ENCODE measurements around the gene TLE1.
"Not testable (repeated sequence)": the region's sequence is repeated elsewhere in the genome, so short reads cannot be mapped to it uniquely, and the experiment has no call there.

The TLE1 gene

DNA sequence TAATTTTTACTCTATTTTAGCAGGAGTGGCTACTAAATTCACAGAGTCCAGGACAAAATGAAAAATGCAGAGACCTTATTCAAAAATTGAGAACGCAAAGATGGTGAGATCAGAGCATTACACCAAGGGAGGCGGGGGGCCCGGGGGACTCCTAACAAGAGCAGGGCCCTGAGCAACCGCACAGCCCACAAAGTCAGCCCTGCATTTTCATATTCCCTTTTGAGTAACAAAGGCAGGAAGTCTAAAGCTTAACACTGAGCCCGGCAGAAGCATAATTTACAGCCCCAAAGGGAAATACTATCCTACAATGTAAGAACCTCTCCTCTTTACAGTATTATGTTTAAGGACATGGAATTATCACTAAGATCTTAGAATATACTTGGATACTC lies 69.4 kb downstream of the TLE1 start:
- no peak for DNase-seq

DNA sequence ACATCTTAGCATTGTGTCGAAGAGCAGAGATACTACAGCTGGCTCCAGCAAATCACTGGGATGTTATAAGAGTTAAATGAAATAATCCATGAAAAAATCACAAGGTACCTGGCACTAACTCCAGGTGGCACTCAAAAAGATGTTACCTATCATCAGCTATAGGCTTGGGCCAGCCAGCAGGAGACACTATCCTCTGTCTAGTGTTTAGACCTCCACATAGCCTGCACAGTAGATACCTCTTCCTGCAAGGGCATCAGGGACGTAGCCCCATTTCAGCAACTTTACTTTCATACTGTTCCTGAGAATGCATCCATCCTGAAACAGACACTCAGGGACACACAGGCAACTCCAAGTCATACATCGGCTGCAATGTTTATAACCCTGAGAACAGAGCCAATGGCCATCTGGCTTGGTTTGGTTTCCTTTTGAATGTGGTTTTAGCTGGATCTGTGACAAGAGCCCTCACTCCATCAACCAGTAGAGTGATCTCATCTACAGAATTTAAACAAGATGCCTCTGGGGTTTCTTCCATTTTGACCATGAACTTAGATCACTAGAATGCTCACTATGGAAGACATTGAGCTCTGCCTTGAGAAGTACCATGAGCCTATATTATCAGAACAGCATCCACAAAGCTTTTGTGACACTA lies 69.9 kb downstream of the TLE1 start:
- no peak for DNase-seq

DNA sequence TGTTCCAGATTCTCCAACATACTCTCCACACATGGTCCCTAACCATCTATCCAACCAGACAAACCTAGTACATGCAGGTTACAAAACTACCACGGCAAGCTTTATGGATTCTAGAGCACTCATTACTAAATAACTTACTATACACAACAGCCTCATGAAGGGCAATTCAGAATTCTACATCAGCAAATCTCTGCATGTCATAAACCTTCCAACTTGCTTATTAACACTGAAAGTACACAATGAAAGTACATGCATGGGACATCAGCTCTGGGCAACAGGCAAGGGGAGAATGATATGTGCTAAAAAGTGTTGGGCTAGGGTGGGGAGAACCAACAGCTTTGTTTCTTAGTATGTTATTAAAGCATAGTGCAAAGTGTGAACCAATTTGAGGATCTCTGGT lies 70.4 kb downstream of the TLE1 start:
- no peak for DNase-seq

DNA sequence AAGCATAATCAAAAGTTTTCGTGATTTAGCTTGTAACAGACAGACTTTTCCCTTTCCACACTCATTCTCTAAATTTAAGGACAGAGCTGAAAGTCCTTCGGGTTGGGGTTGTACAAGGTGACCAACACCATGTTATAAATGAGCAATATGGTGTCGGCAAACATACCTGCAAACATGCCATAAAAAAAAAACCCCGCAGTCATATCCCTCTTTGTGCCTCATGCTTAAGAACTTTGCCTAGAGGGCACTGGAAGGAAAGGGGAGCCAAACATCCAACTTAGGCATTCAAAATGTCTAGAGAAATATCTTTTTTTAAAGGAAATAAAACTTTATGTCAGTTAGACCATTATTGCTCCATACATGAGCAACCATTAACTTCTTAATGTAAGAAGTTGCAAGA lies 73.2 kb downstream of the TLE1 start:
- DNase-seq = no peak

DNA sequence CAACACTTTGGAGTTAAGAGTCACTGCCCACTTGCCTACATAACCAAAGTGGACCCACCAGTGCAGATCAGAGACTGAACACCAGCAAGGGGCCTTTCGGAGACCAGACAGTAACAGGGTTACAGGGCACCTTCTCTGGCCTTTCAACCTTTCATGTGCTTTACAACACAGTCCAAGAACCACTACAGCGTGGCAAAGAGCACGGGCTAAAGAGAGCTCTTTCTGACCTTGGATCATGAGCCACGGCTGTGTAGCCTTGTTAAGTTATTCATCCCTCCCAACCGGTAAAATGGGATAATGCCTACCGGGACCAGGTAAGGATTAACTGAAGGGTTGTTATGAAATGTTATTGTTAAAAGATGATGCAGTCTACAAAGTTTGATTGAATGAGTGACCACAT lies 75.0 kb downstream of the TLE1 start:
- no peak for DNase-seq

DNA sequence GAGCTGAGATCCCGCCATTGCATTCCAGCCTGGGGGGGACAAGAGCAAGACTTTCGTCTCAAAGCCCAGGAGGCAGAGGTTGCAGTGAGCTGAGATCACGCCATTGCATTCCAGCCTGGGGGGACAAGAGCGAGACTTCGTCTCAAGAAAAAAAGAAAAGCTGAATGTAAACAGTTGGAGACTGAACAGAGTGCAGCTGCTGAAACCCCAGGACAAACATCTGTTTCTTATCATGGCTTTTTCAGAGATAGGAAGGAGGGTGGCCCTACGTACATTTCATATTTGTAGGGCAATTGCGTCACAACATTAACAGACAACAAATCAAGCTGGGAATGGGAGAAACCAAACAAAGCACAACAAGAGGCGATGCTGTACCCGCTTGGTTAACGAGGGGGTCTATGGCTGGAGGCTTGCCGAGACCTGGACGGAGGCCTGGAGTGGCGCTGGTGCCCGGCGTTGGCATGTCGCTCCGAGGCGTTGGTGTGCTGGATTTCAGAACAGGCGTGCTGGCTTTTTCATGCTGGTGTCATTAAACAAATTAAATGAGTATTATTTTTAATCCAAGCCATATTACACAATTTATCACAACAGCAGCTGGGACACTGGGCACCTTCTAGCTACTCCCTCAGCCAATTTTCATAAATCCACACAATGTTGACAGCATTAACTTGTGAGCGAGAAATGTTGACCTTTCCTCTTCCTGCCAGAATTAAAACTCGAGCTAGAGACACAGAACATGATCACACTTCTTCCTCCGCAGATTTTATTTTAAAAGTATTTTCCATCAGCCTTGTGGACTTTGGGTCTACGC lies 76.1 kb downstream of the TLE1 start:
- no peak for DNase-seq

DNA sequence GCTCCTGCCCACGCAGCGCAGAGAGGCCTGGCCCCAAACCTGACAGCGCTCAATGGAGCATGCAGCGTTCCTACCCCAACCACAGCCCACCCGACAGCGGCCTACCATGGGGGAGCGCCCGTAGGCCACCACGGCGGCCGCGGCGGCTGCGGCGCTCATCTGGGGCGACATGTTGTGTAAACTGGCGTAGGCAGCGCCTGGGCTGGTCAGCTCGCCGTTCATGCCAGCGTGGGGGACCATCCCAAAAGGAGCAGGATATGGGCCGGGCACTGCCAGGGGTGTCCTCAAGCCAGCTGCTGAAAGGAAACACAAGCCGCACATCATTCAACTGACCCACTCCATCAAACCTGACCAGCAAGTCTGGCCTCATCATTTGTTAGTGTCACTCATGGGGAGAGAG lies 77.7 kb downstream of the TLE1 start:
- no peak for DNase-seq

DNA sequence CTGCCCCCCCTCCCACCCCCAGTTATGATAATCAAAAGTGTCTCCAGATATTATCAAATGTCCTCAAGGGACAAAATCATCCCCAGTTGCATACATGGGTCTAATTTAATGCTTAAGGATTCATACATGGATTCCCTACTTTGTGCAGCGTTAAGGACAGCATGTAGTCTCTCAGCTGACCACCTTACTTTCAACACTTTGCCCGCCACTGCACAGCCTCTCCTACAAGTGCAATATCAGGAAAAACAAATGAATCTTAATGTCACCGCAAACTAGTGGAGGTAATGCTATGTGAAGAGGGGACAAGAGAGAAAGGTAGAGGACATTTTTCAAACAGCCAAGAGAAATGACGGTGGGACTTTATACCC lies 78.6 kb downstream of the TLE1 start:
- DNase-seq = no peak

DNA sequence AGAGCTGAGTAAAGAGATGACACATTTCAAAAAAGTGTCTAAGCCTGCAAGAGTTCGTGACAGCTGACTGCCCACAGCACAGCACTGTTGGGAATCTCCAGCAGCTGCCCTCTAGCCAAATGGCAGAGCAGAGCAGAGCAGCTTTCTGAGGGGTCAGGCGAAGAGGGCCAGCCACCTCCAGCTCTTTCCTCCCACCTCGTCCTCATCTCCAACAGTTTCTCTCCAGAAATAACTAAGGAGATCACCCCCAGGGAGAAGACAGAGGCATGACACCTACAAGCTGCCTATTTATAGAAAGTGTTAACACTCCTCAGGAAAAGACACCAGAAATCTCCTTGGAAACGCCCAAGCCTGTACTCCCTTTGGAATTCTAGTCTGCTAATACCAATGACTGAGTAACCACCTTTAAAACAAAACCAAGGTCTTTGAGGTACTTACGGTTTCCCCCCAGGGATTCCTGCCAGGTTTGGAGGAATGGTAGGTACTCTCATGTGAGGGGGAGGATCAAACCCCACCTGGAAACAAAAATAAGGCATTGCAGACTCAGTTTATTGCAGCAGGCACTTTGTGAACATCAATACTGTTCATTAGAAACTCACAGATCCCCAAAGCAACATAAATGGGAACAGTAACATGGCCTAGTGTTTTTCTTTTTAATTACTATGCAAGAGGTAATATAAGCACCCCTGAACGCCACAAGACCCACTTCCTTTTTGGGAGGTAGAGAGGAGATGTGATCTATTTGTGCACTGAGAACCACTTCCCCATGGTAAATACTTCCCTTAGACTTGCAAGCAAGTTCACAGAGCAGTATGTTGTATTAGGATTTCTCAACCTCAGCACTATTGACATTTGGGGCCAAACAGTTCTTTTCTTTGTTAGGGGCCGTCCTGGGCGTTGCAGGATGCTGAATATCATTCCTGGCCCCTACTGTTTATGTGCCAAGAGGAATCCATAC lies 79.3 kb downstream of the TLE1 start:
- no peak for DNase-seq

DNA sequence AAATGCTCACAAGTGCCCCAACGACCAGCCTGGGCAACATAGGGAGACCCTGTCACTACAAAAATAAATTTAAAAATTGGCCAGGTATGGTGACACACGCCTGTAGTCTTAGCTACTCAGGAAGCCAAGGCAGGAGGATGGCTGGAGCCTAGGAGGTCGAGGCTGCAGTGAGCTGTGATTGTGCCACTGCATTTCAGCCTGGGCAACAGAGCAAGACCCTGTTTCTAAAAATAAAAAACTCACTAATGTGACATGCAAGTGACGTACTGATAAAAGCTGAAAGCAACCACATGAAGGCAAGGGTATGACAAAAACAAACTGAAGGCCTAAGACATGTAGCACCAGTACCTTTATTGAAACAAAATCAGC lies 81.1 kb downstream of the TLE1 start:
- DNase-seq = no peak

DNA sequence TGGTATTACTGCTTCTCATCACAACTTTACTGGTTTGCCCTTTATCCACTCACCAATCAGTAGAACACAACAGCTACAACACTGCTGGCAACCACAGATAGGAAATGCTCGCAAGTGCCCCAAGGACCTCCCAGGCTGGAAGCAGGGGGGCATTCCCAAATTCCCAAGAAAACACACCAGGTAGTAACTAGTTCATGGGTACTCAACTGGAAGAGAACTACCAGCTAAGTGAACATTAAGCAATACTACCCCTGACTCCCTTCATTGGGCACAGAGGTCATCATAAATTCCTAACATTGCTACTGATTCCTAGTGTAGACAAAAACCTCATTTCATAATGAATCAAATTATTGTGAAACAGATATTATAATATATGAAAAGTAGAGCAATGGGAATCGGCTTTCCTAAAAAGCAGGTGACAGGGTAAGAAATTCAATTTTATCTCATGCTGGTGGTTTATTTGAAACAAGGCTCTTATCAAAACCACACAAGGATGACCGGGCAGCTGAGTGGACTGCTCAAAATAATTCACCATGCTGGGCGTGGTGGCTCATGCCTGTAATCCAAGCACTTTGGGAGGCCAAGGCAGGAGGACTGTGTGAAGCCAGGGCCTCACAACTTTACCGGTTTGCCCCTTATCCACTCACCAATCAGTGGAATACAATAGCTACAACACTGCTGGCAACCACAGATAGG lies 81.6 kb downstream of the TLE1 start:
- no peak for DNase-seq

DNA sequence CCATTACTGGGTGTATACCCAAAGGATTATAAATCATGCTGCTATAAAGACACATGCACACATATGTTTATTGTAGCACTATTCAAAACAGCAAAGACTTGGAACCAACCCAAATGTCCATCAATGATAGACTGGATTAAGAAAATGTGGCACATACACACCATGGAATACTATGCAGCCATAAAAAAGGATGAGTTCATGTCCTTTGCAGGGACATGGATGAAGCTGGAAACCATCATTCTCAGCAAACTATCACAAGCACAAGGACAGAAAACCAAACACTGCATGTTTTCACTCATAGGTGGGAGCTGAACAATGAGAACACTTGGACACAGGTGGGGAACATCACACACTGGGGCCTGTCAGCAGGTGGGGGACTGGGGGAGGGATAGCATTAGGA lies 83.1 kb downstream of the TLE1 start:
- DNase-seq = not testable (repeated sequence)

DNA sequence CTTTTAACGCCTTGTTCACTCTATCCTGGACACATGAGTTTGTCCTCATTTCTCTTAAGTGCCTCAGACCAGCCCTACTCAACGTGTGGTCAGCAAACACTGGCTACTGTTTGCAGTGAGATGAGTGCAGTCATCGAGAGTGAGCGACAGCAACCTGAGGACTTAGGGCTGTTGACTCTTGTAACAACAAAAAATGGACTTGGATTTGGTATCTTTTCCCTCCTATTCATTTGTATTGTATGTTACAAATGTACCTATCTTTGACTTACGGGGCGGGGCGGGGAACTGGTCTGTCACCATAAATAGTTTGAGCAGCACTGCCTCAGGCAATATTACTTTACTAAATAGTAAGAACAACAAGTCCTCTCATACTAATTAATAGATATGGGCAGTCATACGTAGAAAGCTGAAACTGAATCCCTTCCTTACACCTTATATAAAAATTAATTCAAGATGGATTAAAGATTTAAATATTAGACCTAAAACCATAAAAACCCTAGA lies 84.1 kb downstream of the TLE1 start:
- no peak for DNase-seq

DNA sequence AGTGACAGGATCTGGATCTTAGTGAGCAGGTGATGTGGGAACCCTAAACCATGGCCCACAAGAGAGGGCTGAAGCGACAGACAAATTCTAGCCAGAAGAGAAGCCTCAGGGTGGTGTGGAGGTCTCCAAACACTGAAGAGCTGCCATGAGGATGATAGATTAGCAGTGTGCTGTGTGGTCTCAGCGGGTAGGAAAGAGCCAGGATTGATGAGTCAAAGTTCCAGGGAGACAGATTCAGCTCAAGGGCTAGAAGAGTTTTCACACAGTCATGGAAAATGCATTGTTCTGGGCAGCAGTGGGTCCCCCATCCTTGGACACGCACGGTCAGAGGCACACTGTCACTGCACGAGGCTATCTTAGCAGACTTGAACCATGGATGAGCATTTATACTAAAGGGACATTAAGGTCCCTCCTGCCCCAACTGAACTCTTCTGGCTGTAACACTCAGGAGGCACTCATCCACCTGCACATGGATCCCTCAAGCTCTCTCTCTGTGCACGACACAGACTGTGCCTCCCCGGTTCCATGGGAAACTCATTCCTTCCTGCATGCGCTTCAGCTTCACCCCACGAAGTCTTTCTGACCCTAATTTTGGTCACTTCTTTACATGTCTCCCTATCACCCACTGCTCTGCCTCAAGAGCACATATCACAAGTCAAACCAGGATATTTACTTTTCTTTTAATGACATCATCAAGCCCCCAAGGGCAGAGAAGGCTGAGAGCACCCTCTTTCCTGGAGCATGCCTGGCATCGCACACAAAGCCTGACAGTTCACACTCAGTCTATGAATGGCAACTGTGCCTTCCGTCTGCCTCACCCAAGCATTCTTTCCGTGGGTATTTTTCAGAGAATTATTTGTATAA lies 84.8 kb downstream of the TLE1 start:
- no peak for DNase-seq

DNA sequence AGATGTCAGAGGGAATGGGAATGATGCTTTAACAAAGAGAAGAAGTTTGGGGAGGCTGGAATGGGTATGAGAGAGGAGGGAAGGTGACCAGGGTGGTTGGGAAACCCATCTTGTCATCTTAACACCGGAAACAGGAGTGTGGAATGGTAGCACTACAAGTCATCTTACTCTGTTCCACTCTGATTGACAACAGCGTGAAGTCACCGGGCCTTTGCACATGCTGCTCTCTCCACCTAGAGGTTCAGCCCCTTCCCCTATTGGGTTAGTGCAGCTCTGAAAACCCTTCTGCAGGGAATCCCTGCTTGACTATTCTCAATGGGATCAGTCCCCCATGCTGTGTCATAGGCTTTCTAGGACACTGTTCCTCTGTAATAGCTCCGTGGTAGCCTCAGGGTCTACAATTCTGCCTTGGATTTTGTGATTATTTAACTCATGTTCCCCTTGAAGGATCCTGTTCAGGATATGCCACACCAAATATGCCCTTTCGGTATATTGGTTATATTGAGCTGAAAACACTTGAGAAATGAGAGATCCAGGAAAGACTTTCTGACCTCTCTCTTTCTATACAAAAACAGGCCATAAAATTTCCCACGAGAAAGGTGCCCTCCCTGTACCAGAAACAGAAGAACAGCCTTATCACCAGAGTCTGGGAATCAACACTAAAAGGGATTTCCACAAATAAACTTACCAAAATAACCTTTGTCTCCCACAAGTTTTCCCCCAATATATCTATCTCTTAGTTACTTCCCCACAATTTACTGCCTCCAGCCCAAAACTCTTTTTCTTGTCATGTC lies 86.3 kb downstream of the TLE1 start:
- no peak for DNase-seq

DNA sequence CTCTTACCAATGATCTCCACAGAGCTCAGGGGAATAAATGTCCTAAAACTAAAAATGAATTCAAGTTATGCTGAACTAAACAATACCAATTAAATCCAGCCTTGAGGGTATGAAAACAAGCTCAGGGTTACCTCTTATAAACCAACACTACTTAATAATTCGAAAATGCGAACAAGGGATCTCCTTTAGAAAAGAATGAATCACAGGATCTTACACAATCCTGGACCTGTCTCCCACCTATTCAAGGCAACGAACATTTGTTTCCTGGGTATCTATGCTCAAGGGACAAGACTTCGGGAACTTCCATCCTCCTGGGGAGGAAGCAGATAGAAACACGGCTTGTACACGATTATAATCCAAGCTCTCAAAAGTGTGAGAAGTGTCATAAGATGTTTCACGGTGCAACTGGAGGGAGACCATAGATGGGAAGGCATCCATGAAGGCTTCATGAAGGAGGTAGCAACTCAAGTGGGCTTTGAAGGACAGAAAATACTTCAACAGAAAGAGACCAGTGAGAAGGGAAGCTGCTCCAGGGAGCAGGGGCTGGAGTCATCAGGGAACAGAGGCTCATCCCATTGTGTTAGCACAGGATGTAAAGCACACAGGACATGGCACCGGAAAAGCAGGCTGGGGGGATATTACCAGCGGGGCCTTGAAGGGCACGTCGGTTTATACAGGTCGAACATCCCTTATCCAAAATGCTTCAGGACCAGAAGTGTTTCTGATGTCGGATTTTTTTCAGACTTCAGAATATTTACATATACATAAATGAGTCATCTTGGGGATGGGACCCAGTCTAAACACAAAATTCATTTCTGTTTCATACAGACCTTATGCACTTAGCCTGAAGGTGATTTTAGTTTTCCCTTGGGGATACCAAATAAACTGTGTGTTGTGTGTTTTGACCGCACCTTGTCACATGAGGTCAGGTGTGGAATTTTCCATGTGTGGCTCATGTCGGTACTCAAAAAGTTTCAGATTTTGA lies 87.4 kb downstream of the TLE1 start:
- DNase-seq = no peak

DNA sequence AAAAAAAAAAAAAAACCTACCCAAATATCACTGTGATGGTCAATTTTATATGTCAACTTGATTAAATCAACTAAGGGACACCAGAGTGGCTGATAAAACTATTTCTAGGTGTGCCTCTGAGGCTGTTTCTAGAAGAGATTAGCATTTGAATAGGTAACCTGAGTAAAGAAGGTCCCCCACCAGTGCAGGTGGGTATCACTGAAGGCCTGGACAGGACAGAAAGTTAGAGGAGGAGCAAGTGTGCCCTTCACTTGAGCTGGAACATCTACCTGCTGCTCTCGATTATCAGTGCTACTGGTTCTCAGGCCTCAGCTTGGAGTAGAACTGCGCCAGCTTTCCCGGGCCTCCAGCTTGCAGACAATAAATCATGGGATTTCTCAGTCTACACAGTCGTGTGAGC lies 88.7 kb downstream of the TLE1 start:
- no peak for DNase-seq

DNA sequence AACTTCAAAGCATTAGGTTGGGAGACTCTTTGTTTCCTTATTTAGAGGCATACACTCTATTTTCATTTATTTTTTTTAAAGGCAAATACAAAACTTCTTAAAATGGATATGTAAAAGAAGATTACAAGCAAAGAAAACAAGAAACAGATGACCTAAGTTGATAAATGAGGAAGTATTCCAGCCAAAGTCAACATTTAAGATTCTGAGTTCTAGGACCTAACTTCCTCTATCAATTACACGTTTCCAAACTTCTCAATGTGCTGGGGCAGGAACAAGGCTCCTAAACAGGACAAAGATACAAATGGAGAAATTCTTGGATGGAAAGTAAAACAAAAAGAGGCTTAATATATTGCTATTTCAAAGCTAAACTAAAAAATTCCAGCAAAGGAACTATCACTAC lies 89.5 kb downstream of the TLE1 start:
- DNase-seq = no peak

DNA sequence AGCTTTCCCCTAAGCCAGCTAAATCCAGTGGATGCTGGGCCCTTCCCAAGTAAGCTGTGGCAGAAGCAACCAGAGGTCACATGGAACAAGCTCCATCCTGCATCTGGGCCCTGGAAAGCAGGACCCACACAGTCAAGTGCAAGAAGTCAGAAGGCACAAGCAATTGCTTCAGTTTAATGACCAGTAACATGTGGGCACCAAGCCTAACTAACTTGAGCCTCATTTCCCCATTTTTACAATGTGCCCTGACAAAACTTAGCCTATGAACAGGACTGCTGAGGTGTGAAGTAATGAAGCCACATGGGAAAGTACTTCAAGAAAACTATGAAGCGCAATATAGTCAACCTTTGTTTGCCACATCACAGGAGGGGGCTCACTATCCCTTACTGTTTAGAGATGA lies 90.5 kb downstream of the TLE1 start:
- DNase-seq = no peak

DNA sequence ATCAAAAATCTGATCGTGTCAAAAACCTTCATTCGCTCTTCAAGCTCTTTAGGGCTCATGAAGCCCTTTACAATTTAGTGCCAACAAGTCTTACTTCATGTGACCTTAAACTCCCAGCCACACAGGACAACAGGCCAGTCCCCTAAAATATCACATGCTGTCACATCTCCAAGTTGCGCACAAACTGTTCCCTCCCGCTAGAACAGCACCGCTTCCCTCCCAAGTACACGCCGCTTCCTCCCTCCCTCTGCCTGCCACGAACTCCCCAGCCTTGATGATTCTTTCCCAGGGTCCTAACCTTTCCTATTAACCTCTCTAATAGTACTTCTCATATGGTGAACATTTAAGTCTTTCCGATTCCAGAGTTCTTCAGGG lies 91.2 kb downstream of the TLE1 start:
- DNase-seq = no peak
